SKM-1 (cell line): Measurements from ENCODE around the gene LBHD2.

Experiments used
- DNase-seq: peaks from one replicate; lab custom pipeline; 2025; ENCODE audit not compliant: unreplicated experiment; lab: John Stamatoyannopoulos, UW

The LBHD2 gene

GRCh38 chr14:103129301-103130016, 45.4 kb downstream of the LBHD2 start:
- no peak for DNase-seq

- no peak for DNase-seq
Observed at GRCh38 chr14:103130017-103130764, 46.2 kb downstream of the LBHD2 start.

- DNase-seq = no peak
Observed at GRCh38 chr14:103130965-103131364, 47.0 kb downstream of the LBHD2 start.

GRCh38 chr14:103131580-103131979, 47.6 kb downstream of the LBHD2 start:
- no peak for DNase-seq

- DNase-seq = no peak
Observed at GRCh38 chr14:103132381-103133209, 48.6 kb downstream of the LBHD2 start.

- DNase-seq = no peak
Observed at GRCh38 chr14:103133210-103134140, 49.5 kb downstream of the LBHD2 start.

GRCh38 chr14:103134405-103134804, 50.4 kb downstream of the LBHD2 start:
- no peak for DNase-seq

- DNase-seq = no peak
Observed at GRCh38 chr14:103134919-103135318, 50.9 kb downstream of the LBHD2 start.

GRCh38 chr14:103135333-103136260, 51.6 kb downstream of the LBHD2 start:
- no peak for DNase-seq

- no peak for DNase-seq
Observed at GRCh38 chr14:103136388-103137271, 52.6 kb downstream of the LBHD2 start.

GRCh38 chr14:103137689-103138300, 53.8 kb downstream of the LBHD2 start:
- DNase-seq = no peak

- DNase-seq = no peak
Observed at GRCh38 chr14:103138301-103139131, 54.5 kb downstream of the LBHD2 start.

- DNase-seq = no peak
Observed at GRCh38 chr14:103139132-103140025, 55.4 kb downstream of the LBHD2 start.
